Adrenal gland (tissue), 5 donors: ENCODE measurements around the gene NUP50.

Experiments used
- CTCF ChIP-seq, 6 experiments: fragments of 450-650 bp in 4 of 6; fragments of 200-600 bp in 2 of 6; sonication (generic) in 1 of 6; IDR thresholded peaks; 1 replicate in 5 of 6; 2 replicates in 1 of 6; pipeline versions ENCODE4 v1.5.1 to v1.8.0; 2016 to 2021; ENCODE audit warnings: antibody characterized with exemption in 6 of 6, mild to moderate bottlenecking in 2 of 6, moderate library complexity in 1 of 6
- POLR2A ChIP-seq, 2 donors: fragments of 450-650 bp; IDR thresholded peaks; one replicate each; pipeline ENCODE4 v1.6.1; 2017; ENCODE audit warnings: antibody characterized with exemption in 2 of 2, mild to moderate bottlenecking in 2 of 2, moderate library complexity in 1 of 2
- donor health status: DM: no; HTN: no; CAD: no.

DNA sequence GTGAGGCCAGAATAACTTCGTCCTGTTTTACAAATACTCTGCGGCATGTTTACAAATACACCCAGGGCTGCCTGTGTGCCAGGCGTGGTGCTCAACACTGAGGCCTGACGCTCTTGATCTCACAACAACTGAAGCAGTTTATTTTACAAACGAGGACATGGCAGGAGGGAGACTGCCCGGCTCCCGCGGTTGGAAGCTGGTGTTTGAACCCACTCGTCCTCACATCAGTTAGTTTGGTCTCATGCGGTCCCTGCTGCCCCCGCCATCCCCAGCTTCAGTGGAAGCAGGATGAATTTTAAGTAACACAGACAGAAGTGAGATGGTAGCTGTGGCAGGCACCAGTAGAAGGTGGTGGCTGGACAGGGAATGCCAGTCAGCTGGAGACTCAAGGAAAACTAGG is 60.6 kb downstream of the NUP50 start:
- TF ChIP-seq CTCF (IDR thresholded peaks at IDR 0.05) (no peak), POLR2A (IDR thresholded peaks at IDR 0.05) (no peak)
